ENCODE measurements around the gene NAPSA. TPM values are rescaled to one million over a fixed set of nuclear protein-coding genes. Genes with fewer than 3 reads are reported as not detected.

Gene NAPSA
- total and polyA plus RNA-seq, 2 of the 8 experiments (the other 6 are each of a cell fraction or from before 2014, with no cell fraction given): 0.71 to 0.73 TPM

DNA sequence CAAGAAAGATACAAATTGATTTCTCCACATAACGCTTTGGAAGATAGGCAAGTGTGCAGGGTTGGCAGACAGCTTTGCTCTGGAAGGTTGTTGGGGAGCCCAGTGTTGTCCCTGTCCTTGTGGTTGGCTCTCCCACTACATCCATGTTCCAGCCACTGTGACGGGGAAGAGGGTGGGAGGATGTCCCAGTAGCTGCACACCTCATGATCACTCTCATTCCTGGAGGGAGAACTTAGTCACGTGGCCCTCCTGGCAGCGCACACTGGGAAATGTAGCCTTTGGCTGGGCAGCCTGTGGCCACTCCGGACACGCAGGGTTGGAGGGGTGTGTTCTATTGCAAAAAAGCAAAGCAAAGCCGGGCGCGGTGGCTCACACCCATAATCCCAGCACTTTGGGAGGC is 28.6 kb upstream of the NAPSA start:
- Histone ChIP-seq H3K23me2 (ENCODE audit: low read depth, low read length) (no peaks in the 10 kb centered on the region), H2BK5ac (ENCODE audit: low read depth, low read length) (no peak overlapping the region), H3K27me3 (replicated peaks in 1 of 4; ENCODE audit: control insufficient read depth in 3 of 4, extremely low read depth in 1 of 4, insufficient read depth in 3 of 4, low read length in 3 of 4) (no peaks in the 10 kb centered on the region), H2AFZ (ENCODE audit: low read length) (no peak overlapping the region), H4K20me1 (replicated peaks in 1 of 2; ENCODE audit: control insufficient read depth in 1 of 2, insufficient read depth in 2 of 2, low read length in 2 of 2) (peaks cover 0 to 2% of the 10 kb centered on the region in 2 experiments), H3K23ac (ENCODE audit: insufficient read length) (no peak overlapping the region), H3K4me1 (replicated peaks in 1 of 4; ENCODE audit: control insufficient read depth in 3 of 4, insufficient read depth in 4 of 4, low read length in 3 of 4) (no peaks in the 10 kb centered on the region), H3K56ac (replicated peaks; ENCODE audit: insufficient read length, low read depth, low read length) (no peak overlapping the region), H3K4ac (replicated peaks; ENCODE audit: insufficient read length, low read depth, low read length) (no peak overlapping the region), H3K79me1 (ENCODE audit: low read depth, low read length) (peaks cover 6% of the 10 kb centered on the region), H3K27ac (ENCODE audit: low read depth, low read length) (no peak overlapping the region), H2BK15ac (ENCODE audit: low read length) (no peak overlapping the region), H3K9me3 (ENCODE audit: insufficient read depth in 2 of 2, low read depth in 1 of 2, low read length in 1 of 2) (peaks cover 4 to 14% of the 10 kb centered on the region in 2 experiments; a peak in 2 of 4 replicates), H4K5ac (ENCODE audit: insufficient read length, low read depth, low read length) (no peak overlapping the region), H3K4me2 (ENCODE audit: insufficient read depth in 1 of 2, low read depth in 2 of 2, low read length in 2 of 2) (no peak overlapping the region), H3K9ac (replicated peaks in 1 of 4; ENCODE audit: extremely low read depth in 1 of 4, low read depth in 3 of 4, low read length in 3 of 4) (no peak overlapping the region), H3K36me3 (ENCODE audit: control insufficient read depth in 2 of 4, insufficient read depth in 4 of 4, low read length in 3 of 4) (peaks cover 2 to 25% (median 10%) of the 10 kb centered on the region in 4 experiments; a peak in 6 of 8 replicates), H3K18ac (ENCODE audit: extremely low read depth, low read length) (no peak overlapping the region), H4K91ac (replicated peaks; ENCODE audit: insufficient read length, low read length) (no peak overlapping the region), H3K14ac (ENCODE audit: insufficient read length) (no peak overlapping the region), H2BK20ac (ENCODE audit: low read length) (no peak overlapping the region), H2BK12ac (ENCODE audit: low read depth, low read length) (no peak overlapping the region), H2AK5ac (ENCODE audit: low read depth, low read length) (no peak overlapping the region), H4K8ac (ENCODE audit: extremely low read depth, insufficient read depth, low read length) (no peak overlapping the region; the same call in 1 of the 2 replicates), H3K79me2 (ENCODE audit: control insufficient read depth in 1 of 2, insufficient read depth in 2 of 2, low read length in 2 of 2) (peaks cover 0 to 35% of the 10 kb centered on the region in 2 experiments; a peak in 3 of 4 replicates), H3K4me3 (ENCODE audit: extremely low read depth in 1 of 4, insufficient read depth in 2 of 4, low read depth in 3 of 4, low read length in 4 of 4) (no peak overlapping the region), H2BK120ac (replicated peaks; ENCODE audit: low read depth, low read length) (no peak overlapping the region)
- 92% methylated on average over 9 of the region's 9 CpGs; no CpG with 5 or more reads in 1 of the 2 experiments for WGBS, 2 experiments (ENCODE audit: extremely low coverage in 1 of 2, insufficient coverage in 1 of 2, insufficient read length in 1 of 2, insufficient replicate concordance in 2 of 2, low coverage in 1 of 2, low lambda C conversion rate in 2 of 2, missing lambda C conversion rate in 1 of 2)
- ChIA-PET POLR2A (ENCODE audit: partially characterized antibody) (interaction anchor here (0.6 to 2.3 kb wide), 4 partner anchors 10 to 401 kb away, joined by 3 to 11 read pairs (median 3); partner anchors contain the start of gene POLD1), CTCF (ENCODE audit: partially characterized antibody) (interaction anchor here (0.8 to 1.0 kb wide), 2 partner anchors 18 to 51 kb away, joined by 3 read pairs; no protein-coding TSS in a partner anchor)
- no peak for TF ChIP-seq CREB1 (IDR thresholded peaks at IDR 0.05)
- TF ChIP-seq ASH2L (IDR thresholded peaks at IDR 0.05; ENCODE audit: low read length): no peak
- no peak for TF ChIP-seq KDM4A (IDR thresholded peaks at IDR 0.05; ENCODE audit: low read depth, low read length, severe bottlenecking)
- TF ChIP-seq YY1 (IDR thresholded peaks at IDR 0.05; ENCODE audit: low read depth, low read length): no peak
- TF ChIP-seq TBP (IDR thresholded peaks at IDR 0.05; ENCODE audit: low read depth, low read length): no peak
- TF ChIP-seq, protein P1, sequence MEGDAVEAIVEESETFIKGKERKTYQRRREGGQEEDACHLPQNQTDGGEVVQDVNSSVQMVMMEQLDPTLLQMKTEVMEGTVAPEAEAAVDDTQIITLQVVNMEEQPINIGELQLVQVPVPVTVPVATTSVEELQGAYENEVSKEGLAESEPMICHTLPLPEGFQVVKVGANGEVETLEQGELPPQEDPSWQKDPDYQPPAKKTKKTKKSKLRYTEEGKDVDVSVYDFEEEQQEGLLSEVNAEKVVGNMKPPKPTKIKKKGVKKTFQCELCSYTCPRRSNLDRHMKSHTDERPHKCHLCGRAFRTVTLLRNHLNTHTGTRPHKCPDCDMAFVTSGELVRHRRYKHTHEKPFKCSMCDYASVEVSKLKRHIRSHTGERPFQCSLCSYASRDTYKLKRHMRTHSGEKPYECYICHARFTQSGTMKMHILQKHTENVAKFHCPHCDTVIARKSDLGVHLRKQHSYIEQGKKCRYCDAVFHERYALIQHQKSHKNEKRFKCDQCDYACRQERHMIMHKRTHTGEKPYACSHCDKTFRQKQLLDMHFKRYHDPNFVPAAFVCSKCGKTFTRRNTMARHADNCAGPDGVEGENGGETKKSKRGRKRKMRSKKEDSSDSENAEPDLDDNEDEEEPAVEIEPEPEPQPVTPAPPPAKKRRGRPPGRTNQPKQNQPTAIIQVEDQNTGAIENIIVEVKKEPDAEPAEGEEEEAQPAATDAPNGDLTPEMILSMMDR (IDR thresholded peaks at IDR 0.05; ENCODE audit: control extremely low read depth in 1 of 3, insufficient read depth in 1 of 3, low read depth in 1 of 3, low read length in 3 of 3): no peak
- TF ChIP-seq CHD1 (IDR thresholded peaks at IDR 0.05; ENCODE audit: low read depth, low read length): no peak
- no peak for TF ChIP-seq NANOG (IDR thresholded peaks at IDR 0.05; ENCODE audit: insufficient read depth, low read depth, low read length, poor library complexity, severe bottlenecking)
- no peak for TF ChIP-seq SP2 (IDR thresholded peaks at IDR 0.05; ENCODE audit: low read length)
- TF ChIP-seq PHF8 (conservative IDR thresholded peaks at IDR 0.05; ENCODE audit: low read depth, low read length): no peak
- DNase-seq (ENCODE audit: low read depth in 1 of 2, low spot score in 2 of 2) (no peak), FAIRE-seq (no peak)

Data from H1 (cell line).